ENCODE measurements around the gene RFK. TPM values are rescaled to one million over a fixed set of nuclear protein-coding genes. Genes with fewer than 3 reads are reported as not detected.
"Not testable (repeated sequence)": the region's sequence is repeated elsewhere in the genome, so short reads cannot be mapped to it uniquely, and the experiment has no call there.

RFK gene
- total RNA-seq, 1 donor from 2014 or later = 7.8 TPM

- Histone ChIP-seq H3K9ac (ENCODE audit: low read depth in 1 of 3, low read length in 3 of 3) (no peak overlapping the region), H3K27me3 (ENCODE audit: control insufficient read depth in 3 of 3, insufficient read depth in 3 of 3, low read length in 3 of 3) (no peaks in the 10 kb centered on the region), H3K4me3 (ENCODE audit: low read length in 3 of 3) (no peak overlapping the region), H3K27ac (ENCODE audit: low read depth, low read length) (no peak overlapping the region), H3K4me1 (ENCODE audit: control insufficient read depth in 3 of 3, insufficient read depth in 3 of 3, low read length in 3 of 3) (peaks cover 3 to 10% (median 7%) of the 10 kb centered on the region in 3 donors), H3K9me3 (ENCODE audit: control insufficient read depth in 3 of 3, low read length in 3 of 3) (no peaks in the 10 kb centered on the region), H3K36me3 (ENCODE audit: control insufficient read depth in 3 of 3, insufficient read depth in 3 of 3, low read length in 3 of 3) (no peaks in the 10 kb centered on the region)
Observed at GRCh38 chr9:76373784-76374474, 20.3 kb downstream of the RFK start.

GRCh38 chr9:76373173-76373783 is 20.9 kb downstream of the RFK start:
- Histone ChIP-seq H3K36me3 (ENCODE audit: control insufficient read depth in 3 of 3, insufficient read depth in 3 of 3, low read length in 3 of 3) (no peaks in the 10 kb centered on the region), H3K4me3 (ENCODE audit: low read length in 3 of 3) (no peak overlapping the region), H3K4me1 (ENCODE audit: control insufficient read depth in 3 of 3, insufficient read depth in 3 of 3, low read length in 3 of 3) (peaks cover 3 to 10% (median 7%) of the 10 kb centered on the region in 3 donors), H3K9ac (ENCODE audit: low read depth in 1 of 3, low read length in 3 of 3) (no peak overlapping the region), H3K27me3 (ENCODE audit: control insufficient read depth in 3 of 3, insufficient read depth in 3 of 3, low read length in 3 of 3) (no peaks in the 10 kb centered on the region), H3K9me3 (ENCODE audit: control insufficient read depth in 3 of 3, low read length in 3 of 3) (no peaks in the 10 kb centered on the region), H3K27ac (ENCODE audit: low read depth, low read length) (no peak overlapping the region)

- no peaks in the 10 kb centered on the region for H3K9me3 ChIP-seq (ENCODE audit: control insufficient read depth in 3 of 3, low read length in 3 of 3)
- no peak overlapping the region for H3K27ac ChIP-seq (ENCODE audit: low read depth, low read length)
- H3K9ac ChIP-seq (ENCODE audit: low read depth in 1 of 3, low read length in 3 of 3) = no peak overlapping the region
- no peaks in the 10 kb centered on the region for H3K36me3 ChIP-seq (ENCODE audit: control insufficient read depth in 3 of 3, insufficient read depth in 3 of 3, low read length in 3 of 3)
- H3K4me3 ChIP-seq (ENCODE audit: low read length in 3 of 3) = no peak overlapping the region
- H3K4me1 ChIP-seq (ENCODE audit: control insufficient read depth in 3 of 3, insufficient read depth in 3 of 3, low read length in 3 of 3) = peaks cover 3 to 10% (median 7%) of the 10 kb centered on the region in 3 donors
- no peaks in the 10 kb centered on the region for H3K27me3 ChIP-seq (ENCODE audit: control insufficient read depth in 3 of 3, insufficient read depth in 3 of 3, low read length in 3 of 3)
Observed at GRCh38 chr9:76372336-76372735, 21.9 kb downstream of the RFK start.

- Histone ChIP-seq H3K36me3 (ENCODE audit: control insufficient read depth in 3 of 3, insufficient read depth in 3 of 3, low read length in 3 of 3) (no peaks in the 10 kb centered on the region), H3K27ac (ENCODE audit: low read depth, low read length) (no peak overlapping the region), H3K9me3 (ENCODE audit: control insufficient read depth in 3 of 3, low read length in 3 of 3) (no peaks in the 10 kb centered on the region), H3K9ac (ENCODE audit: low read depth in 1 of 3, low read length in 3 of 3) (no peak overlapping the region), H3K4me3 (ENCODE audit: low read length in 3 of 3) (no peak overlapping the region), H3K4me1 (ENCODE audit: control insufficient read depth in 3 of 3, insufficient read depth in 3 of 3, low read length in 3 of 3) (peaks cover 3 to 10% (median 7%) of the 10 kb centered on the region in 3 donors), H3K27me3 (ENCODE audit: control insufficient read depth in 3 of 3, insufficient read depth in 3 of 3, low read length in 3 of 3) (no peaks in the 10 kb centered on the region)
Observed at GRCh38 chr9:76371901-76372300, 22.3 kb downstream of the RFK start.

GRCh38 chr9:76370396-76371023 is 23.7 kb downstream of the RFK start:
- H3K9ac ChIP-seq (ENCODE audit: low read depth in 1 of 3, low read length in 3 of 3) = no peak overlapping the region
- H3K4me1 ChIP-seq (ENCODE audit: control insufficient read depth in 3 of 3, insufficient read depth in 3 of 3, low read length in 3 of 3) = peaks cover 3 to 10% (median 7%) of the 10 kb centered on the region in 3 donors
- no peaks in the 10 kb centered on the region for H3K27me3 ChIP-seq (ENCODE audit: control insufficient read depth in 3 of 3, insufficient read depth in 3 of 3, low read length in 3 of 3)
- H3K36me3 ChIP-seq (ENCODE audit: control insufficient read depth in 3 of 3, insufficient read depth in 3 of 3, low read length in 3 of 3) = no peaks in the 10 kb centered on the region
- no peaks in the 10 kb centered on the region for H3K9me3 ChIP-seq (ENCODE audit: control insufficient read depth in 3 of 3, low read length in 3 of 3)
- no peak overlapping the region for H3K27ac ChIP-seq (ENCODE audit: low read depth, low read length)
- H3K4me3 ChIP-seq (ENCODE audit: low read length in 3 of 3) = no peak overlapping the region

- no peak overlapping the region for H3K9ac ChIP-seq (ENCODE audit: low read depth in 1 of 3, low read length in 3 of 3)
- peaks cover 0 to 8% (median 4%) of the 10 kb centered on the region in 3 donors for H3K4me1 ChIP-seq (ENCODE audit: control insufficient read depth in 3 of 3, insufficient read depth in 3 of 3, low read length in 3 of 3)
- H3K27ac ChIP-seq (ENCODE audit: low read depth, low read length) = no peak overlapping the region
- no peaks in the 10 kb centered on the region for H3K36me3 ChIP-seq (ENCODE audit: control insufficient read depth in 3 of 3, insufficient read depth in 3 of 3, low read length in 3 of 3)
- H3K27me3 ChIP-seq (ENCODE audit: control insufficient read depth in 3 of 3, insufficient read depth in 3 of 3, low read length in 3 of 3) = no peaks in the 10 kb centered on the region
- H3K4me3 ChIP-seq (ENCODE audit: low read length in 3 of 3) = no peak overlapping the region
- H3K9me3 ChIP-seq (ENCODE audit: control insufficient read depth in 3 of 3, low read length in 3 of 3) = no peaks in the 10 kb centered on the region
Observed at GRCh38 chr9:76369583-76369982, 24.6 kb downstream of the RFK start.

- H3K9me3 ChIP-seq (ENCODE audit: control insufficient read depth in 3 of 3, low read length in 3 of 3) = no peaks in the 10 kb centered on the region
- no peaks in the 10 kb centered on the region for H3K36me3 ChIP-seq (ENCODE audit: control insufficient read depth in 3 of 3, insufficient read depth in 3 of 3, low read length in 3 of 3)
- H3K27me3 ChIP-seq (ENCODE audit: control insufficient read depth in 3 of 3, insufficient read depth in 3 of 3, low read length in 3 of 3) = no peaks in the 10 kb centered on the region
- no peak overlapping the region for H3K27ac ChIP-seq (ENCODE audit: low read depth, low read length)
- no peaks in the 10 kb centered on the region for H3K4me1 ChIP-seq (ENCODE audit: control insufficient read depth in 3 of 3, insufficient read depth in 3 of 3, low read length in 3 of 3)
- no peak overlapping the region for H3K9ac ChIP-seq (ENCODE audit: low read depth in 1 of 3, low read length in 3 of 3)
- no peak overlapping the region for H3K4me3 ChIP-seq (ENCODE audit: low read length in 3 of 3)
Observed at GRCh38 chr9:76366275-76366674, 28.0 kb downstream of the RFK start.

GRCh38 chr9:76365028-76365427 is 29.2 kb downstream of the RFK start:
- H3K27ac ChIP-seq (ENCODE audit: low read depth, low read length) = no peak overlapping the region
- no peaks in the 10 kb centered on the region for H3K9me3 ChIP-seq (ENCODE audit: control insufficient read depth in 3 of 3, low read length in 3 of 3)
- H3K9ac ChIP-seq (ENCODE audit: low read depth in 1 of 3, low read length in 3 of 3) = no peak overlapping the region

GRCh38 chr9:76363032-76363395 is 31.2 kb downstream of the RFK start:
- Histone ChIP-seq H3K9ac (ENCODE audit: low read depth in 1 of 3, low read length in 3 of 3) (no peak overlapping the region), H3K36me3 (ENCODE audit: control insufficient read depth in 3 of 3, insufficient read depth in 3 of 3, low read length in 3 of 3) (no peaks in the 10 kb centered on the region), H3K27me3 (ENCODE audit: control insufficient read depth in 3 of 3, insufficient read depth in 3 of 3, low read length in 3 of 3) (no peaks in the 10 kb centered on the region), H3K4me3 (ENCODE audit: low read length in 3 of 3) (no peak overlapping the region), H3K4me1 (ENCODE audit: control insufficient read depth in 3 of 3, insufficient read depth in 3 of 3, low read length in 3 of 3) (no peaks in the 10 kb centered on the region), H3K9me3 (ENCODE audit: control insufficient read depth in 3 of 3, low read length in 3 of 3) (no peaks in the 10 kb centered on the region), H3K27ac (ENCODE audit: low read depth, low read length) (no peak overlapping the region)

More at GRCh38 chr9:76365028-76365427, 29.2 kb downstream of the RFK start:
- Histone ChIP-seq H3K27me3 (ENCODE audit: control insufficient read depth in 3 of 3, insufficient read depth in 3 of 3, low read length in 3 of 3) (no peaks in the 10 kb centered on the region), H3K4me3 (ENCODE audit: low read length in 3 of 3) (no peak overlapping the region), H3K36me3 (ENCODE audit: control insufficient read depth in 3 of 3, insufficient read depth in 3 of 3, low read length in 3 of 3) (no peaks in the 10 kb centered on the region), H3K4me1 (ENCODE audit: control insufficient read depth in 3 of 3, insufficient read depth in 3 of 3, low read length in 3 of 3) (no peaks in the 10 kb centered on the region)

GRCh38 chr9:76362332-76363031 is 31.7 kb downstream of the RFK start:
- not testable (repeated sequence) for H3K9ac ChIP-seq (ENCODE audit: low read depth in 1 of 3, low read length in 3 of 3); H3K4me3 ChIP-seq (ENCODE audit: low read length in 3 of 3); H3K36me3 ChIP-seq (ENCODE audit: control insufficient read depth in 3 of 3, insufficient read depth in 3 of 3, low read length in 3 of 3); H3K4me1 ChIP-seq (ENCODE audit: control insufficient read depth in 3 of 3, insufficient read depth in 3 of 3, low read length in 3 of 3); H3K9me3 ChIP-seq (ENCODE audit: control insufficient read depth in 3 of 3, low read length in 3 of 3); H3K27me3 ChIP-seq (ENCODE audit: control insufficient read depth in 3 of 3, insufficient read depth in 3 of 3, low read length in 3 of 3); H3K27ac ChIP-seq (ENCODE audit: low read depth, low read length)
